Stimulated activated CD8-positive, alpha-beta memory T cell treated with anti-CD3 and anti-CD28 coated beads, Interleukin-12 subunit alpha, Interleukin-12 subunit beta, amount 100 ng/mL, for 1 hour (primary cell): Measurements from ENCODE around the gene IFT80.

Experiments used
- DNase-seq: peaks from one replicate; pipeline ENCODE4 v3.0.0-alpha.2; 2020; ENCODE audit warnings: low read depth

Gene IFT80

DNA sequence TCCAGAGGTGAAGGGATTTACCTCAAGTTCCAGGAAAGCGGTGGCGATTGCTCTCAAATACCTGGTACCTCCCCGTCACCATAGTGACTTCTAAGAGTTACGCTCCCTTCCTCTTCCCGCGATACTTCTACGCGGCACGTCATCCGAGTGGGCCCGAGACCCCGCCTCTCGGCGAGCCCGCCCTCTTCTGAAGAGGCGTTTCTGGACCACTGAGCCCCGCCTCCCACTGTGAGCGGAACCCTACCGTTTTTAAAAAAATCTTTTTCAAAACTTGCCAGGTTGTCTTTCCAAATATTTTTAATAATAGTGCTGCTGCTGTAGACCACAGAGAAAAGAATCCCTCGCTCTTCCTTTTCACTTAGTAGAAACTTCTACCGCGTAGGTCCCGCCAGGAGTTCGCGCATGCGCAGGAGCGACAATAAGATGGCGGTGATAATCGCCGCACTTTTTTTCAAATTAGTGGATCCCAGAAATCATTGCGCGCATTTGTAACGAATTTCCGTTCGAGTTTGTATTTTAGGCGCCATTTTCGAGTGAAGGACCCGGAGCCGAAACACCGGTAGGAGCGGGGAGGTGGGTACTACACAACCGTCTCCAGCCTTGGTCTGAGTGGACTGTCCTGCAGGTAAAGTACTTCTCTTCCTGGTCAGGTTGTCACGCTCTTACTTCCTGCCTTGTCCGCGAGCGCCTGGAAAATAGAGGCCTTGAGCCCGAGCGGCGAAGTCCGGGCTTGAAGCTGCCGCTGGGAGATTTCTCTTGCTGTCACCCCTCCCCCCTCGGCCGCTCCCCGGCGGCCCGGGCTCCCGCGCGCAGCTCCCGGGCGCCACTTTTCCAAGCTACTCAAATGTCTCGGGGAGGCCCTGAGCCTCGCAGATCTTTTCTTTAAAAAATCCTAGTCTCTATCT is at the start of gene IFT80, which contains the start of gene SMC4:
IFT80 (minus strand) TSS at position 101 of the 905 bp plus-strand sequence. CDS start 14,625 bp downstream, outside the sequence.
SMC4 (plus strand) TSS at position 526 of the 905 bp plus-strand sequence. CDS start 1,177 bp downstream, outside the sequence.
- DNase-seq: peak; percentile 95

GRCh38 chr3:160447544-160447943 is 48.5 kb upstream of the IFT80 start:
- DNase-seq: no peak

DNA sequence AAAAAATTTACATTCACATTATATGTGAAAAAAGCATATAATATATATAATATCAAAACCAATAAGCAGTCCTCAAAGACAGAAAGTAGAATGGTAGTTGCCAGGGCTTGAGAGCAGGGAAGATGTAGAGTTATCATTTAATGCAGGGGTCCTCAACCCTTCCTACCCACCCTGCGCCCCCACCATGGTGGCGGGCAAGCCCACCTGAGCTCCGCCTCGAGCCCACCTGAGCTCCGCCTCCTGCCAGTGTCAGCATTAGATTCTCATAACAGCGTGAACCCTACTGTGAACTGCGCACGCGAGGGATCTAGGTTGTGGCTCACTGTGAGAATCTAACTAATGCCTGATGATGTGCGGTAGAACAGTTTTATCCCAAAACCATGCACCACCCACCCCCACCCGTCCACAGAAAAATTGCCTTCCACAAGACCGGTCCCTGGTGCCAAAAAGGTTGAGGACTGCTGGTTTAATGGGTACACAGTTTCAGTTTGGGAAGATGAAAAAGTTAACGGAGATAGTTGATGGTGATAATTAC is 47.6 kb upstream of the IFT80 start:
- no peak for DNase-seq

- DNase-seq: no peak
Observed at GRCh38 chr3:160445854-160446253, 46.8 kb upstream of the IFT80 start.

DNA sequence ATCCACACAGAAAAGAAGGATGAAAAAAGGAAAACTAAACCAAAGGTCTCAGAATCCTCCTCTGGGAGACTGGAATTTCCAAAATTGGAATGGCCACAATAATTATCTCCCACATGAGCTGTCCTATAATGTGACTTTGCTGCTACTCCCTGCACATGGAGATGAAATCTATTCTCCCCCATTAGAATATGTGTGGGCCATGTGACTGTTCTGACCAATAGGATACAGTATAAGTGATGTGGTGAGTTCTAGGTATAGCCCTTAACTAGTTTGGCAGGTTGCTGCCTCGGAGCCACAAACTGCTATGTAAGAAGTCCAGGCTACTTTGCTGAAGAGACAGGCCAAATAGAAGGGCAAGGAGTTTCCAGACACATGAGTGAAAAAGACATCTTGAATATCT is 45.4 kb upstream of the IFT80 start:
- DNase-seq: no peak

DNA sequence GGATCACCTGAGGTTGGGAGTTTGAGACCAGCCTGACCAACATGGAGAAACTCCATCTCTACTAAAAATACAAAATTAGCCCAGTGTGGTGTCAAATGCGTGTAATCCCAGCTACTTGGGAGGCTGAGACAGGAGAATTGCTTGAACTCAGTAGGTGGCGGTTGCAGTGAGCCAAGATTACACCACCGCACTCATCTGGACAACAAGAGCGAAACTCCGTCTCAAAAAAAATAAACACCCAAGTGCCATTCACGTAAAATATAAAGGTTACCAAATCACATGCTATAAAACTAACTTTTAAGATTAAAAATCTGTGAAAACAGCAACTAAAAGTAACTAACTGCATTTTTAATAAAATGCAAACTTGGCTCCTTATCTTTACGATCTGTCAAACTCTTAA is 41.7 kb upstream of the IFT80 start:
- DNase-seq: no peak

DNA sequence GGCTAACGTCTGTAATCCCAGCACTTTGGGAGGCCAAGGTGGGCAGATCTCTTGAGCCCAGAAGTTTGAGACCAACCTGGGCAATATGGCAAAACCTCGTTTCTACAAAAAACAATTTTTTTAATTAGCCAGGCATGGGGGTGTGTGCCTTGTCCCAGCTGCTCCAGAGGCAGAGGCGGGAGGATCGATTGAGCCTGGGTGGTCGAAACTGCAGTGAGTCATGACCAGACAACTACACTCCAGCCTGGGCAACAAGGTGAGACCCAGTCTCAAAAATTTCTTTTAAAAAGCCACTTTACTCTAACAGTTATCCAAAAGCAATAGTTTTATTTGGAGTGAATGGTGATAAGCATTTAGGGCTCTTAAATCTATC is 38.0 kb upstream of the IFT80 start:
- no peak for DNase-seq

- no peak for DNase-seq
Observed at GRCh38 chr3:160435747-160436146, 36.7 kb upstream of the IFT80 start.

GRCh38 chr3:160435095-160435494 is 36.1 kb upstream of the IFT80 start:
- no peak for DNase-seq

- no peak for DNase-seq
Observed at GRCh38 chr3:160434071-160434470, 35.0 kb upstream of the IFT80 start.

- no peak for DNase-seq
Observed at GRCh38 chr3:160427832-160428424, 28.9 kb upstream of the IFT80 start.

DNA sequence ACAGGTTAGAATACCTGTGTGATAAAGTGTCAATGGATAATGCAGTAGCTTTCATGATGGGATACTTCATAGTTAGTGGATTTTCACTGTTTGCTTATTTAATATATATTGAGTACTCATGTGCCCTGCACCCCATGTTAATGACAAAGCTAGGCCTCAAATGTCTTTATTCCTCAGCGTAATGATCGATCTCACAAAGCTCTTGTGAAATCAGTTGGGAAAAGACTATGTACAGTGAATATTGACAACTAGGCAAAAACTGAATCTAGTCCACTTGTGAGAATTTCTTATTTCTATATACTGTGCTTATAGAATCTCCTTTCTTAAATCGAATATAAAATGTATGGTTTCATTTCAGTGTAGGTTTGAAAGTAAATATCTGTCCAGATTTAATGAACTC is 18.3 kb upstream of the IFT80 start:
- no peak for DNase-seq

DNA sequence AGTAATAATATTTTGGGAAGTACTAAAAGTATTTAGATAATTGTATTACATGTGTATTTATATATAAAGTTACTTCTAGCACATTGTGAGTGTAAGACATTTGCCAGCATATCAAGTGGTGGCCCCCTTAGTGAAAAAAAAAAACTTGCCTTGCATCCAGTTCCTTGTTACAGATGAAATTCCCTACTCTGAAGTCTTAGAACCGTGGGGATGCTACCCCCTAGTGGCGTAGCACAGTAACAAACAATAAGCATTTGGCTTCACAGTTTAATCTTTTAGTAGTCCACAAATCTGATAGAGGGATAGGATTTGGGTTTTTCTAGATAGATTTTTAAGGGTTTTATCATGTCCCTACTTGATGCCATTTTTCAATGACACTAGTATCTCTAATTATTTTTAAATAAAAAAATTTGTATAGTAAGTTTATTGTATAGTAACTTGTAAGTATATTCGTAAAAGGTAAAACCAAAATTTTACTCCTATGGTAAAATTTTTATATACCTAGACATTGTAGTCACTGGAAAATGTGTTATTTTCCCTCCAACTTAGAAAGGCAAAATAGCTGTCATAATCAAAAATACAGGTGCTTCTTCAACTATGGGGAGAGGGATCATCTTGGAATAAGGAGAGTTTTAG is 14.7 kb upstream of the IFT80 start:
- peak; percentile 41 for DNase-seq

DNA sequence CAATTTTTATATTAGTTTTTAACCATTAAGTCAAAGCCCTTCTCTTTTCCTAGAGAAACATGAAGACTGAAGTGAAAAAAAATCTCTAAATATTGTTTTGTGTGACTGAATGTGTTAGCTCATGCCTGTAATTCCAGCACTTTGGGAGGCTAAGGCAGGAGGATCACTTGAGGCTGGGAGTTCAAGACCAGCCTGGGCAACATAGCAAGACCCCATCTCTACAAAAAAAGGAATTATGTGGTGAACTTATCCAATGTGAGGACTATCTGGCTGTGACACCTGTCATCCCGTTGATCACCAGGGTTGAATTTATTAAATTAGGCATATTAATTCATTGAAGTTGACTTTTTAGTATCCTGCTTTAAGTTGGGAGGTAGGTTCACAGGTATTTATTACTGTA is 13.5 kb upstream of the IFT80 start:
- no peak for DNase-seq

- no peak for DNase-seq
Observed at GRCh38 chr3:160409812-160410610, 11.0 kb upstream of the IFT80 start.

- no peak for DNase-seq
Observed at GRCh38 chr3:160403796-160404470, 4.9 kb upstream of the IFT80 start.

DNA sequence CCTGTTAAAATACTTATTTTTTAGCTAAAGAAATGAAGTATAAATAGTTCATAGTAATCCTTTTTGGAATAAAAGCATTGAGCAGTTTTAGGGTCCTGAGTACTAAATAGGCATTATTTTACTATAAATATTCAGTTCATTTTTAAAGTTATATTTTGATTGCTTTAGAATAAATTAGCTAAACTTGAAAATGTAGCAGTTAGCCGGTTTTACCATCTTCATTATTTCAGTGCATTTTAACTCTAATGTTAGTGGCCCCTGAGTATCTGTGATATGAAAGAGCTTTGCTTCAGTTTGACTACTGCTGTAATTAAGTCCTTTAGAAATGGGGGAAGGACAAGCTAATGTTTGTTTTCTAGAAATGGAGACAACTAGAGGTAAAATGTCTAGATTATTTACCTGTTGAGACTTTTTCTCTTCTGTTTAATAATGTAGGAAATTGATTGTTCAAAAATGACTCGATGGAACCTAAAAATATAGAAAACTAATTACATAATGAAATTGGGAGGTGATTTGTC is 4.1 kb upstream of the IFT80 start:
- DNase-seq: no peak

DNA sequence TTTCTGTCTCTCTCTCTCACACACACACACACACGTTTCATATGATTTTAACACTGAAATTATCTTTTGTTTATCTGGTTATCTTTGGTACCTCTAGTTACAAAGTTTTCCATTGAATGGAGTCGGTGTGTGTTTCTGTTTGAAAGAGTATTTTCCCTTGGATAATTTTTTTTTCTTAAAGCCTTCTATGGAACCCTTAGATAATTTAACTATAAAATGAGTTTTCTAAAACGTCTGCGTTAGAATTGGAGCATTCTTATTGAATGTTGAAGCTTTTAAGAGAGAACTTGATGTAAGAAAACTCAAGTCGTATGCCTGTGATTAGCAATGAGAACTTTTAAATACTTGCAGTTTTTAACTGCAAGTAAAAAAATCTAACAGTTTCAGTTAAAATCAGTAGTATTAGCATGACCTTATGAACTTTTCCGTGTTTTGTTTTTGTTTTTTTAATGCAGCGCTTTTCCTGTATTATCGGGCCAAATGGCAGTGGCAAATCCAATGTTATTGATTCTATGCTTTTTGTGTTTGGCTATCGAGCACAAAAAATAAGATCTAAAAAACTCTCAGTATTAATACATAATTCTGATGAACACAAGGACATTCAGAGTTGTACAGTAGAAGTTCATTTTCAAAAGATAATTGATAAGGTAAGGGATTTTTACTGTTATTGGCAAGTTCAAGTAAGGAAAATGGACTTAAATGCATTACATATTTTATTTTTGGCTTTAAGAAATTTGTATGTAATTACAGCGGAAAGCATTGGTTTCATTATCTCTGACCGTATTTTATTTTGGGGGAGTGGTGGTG is 3.4 kb upstream of the IFT80 start:
- no peak for DNase-seq

- no peak for DNase-seq
Observed at GRCh38 chr3:160401291-160402095, 2.5 kb upstream of the IFT80 start.
